ENCODE data around the gene IPO5.
"Not testable (repeated sequence)": the region's sequence is repeated elsewhere in the genome, so short reads cannot be mapped to it uniquely, and the experiment has no call there.

The IPO5 gene

GRCh38 chr13:98022210-98022609, 68.7 kb downstream of the IPO5 start:
- FAIRE-seq (no peak), DNase-seq (ENCODE audit: insufficient read length, low spot score) (no peak)
- TF ChIP-seq PAX5 (IDR thresholded peaks at IDR 0.05; ENCODE audit: insufficient read depth, low read length, severe bottlenecking), result no peak
- no peak for TF ChIP-seq POLR2A (IDR thresholded peaks at IDR 0.05; ENCODE audit: low read depth, low read length)
- no peak for TF ChIP-seq POLR2AphosphoS5 (IDR thresholded peaks at IDR 0.05; ENCODE audit: low read depth, low read length)
- TF ChIP-seq TAF1 (IDR thresholded peaks at IDR 0.05; ENCODE audit: low read depth, low read length), result no peak
- no peak for TF ChIP-seq POU2F2 (IDR thresholded peaks at IDR 0.05; ENCODE audit: low read depth, low read length)
- no peak for TF ChIP-seq SPI1 (IDR thresholded peaks at IDR 0.05; ENCODE audit: low read depth, low read length)

GRCh38 chr13:98025480-98026025, 72.1 kb downstream of the IPO5 start:
- FAIRE-seq, result no peak
- TF ChIP-seq POLR2AphosphoS5 (IDR thresholded peaks at IDR 0.05; ENCODE audit: low read depth, low read length) (no peak), POU2F2 (IDR thresholded peaks at IDR 0.05; ENCODE audit: low read depth, low read length) (no peak), PAX5 (IDR thresholded peaks at IDR 0.05; ENCODE audit: insufficient read depth, low read length, severe bottlenecking) (no peak), SPI1 (IDR thresholded peaks at IDR 0.05; ENCODE audit: low read depth, low read length) (no peak), POLR2A (IDR thresholded peaks at IDR 0.05; ENCODE audit: low read depth, low read length) (no peak), TAF1 (IDR thresholded peaks at IDR 0.05; ENCODE audit: low read depth, low read length) (no peak)
- DNase-seq (ENCODE audit: insufficient read length, low spot score), result no peak

- no peak for FAIRE-seq
- TF ChIP-seq SPI1 (IDR thresholded peaks at IDR 0.05; ENCODE audit: low read depth, low read length), result no peak
- DNase-seq (ENCODE audit: insufficient read length, low spot score), result no peak
Measured at GRCh38 chr13:98026457-98026857, 73.0 kb downstream of the IPO5 start.

- no peak for DNase-seq (ENCODE audit: insufficient read length, low spot score)
- FAIRE-seq, result no peak
- TF ChIP-seq TAF1 (IDR thresholded peaks at IDR 0.05; ENCODE audit: low read depth, low read length) (no peak), PAX5 (IDR thresholded peaks at IDR 0.05; ENCODE audit: insufficient read depth, low read length, severe bottlenecking) (no peak), POLR2AphosphoS5 (IDR thresholded peaks at IDR 0.05; ENCODE audit: low read depth, low read length) (no peak), POLR2A (IDR thresholded peaks at IDR 0.05; ENCODE audit: low read depth, low read length) (no peak), SPI1 (IDR thresholded peaks at IDR 0.05; ENCODE audit: low read depth, low read length) (no peak), POU2F2 (IDR thresholded peaks at IDR 0.05; ENCODE audit: low read depth, low read length) (no peak)
Measured at GRCh38 chr13:98032168-98032567, 78.7 kb downstream of the IPO5 start.

GRCh38 chr13:98033277-98034247, 80.1 kb downstream of the IPO5 start:
- no peak for FAIRE-seq
- DNase-seq (ENCODE audit: insufficient read length, low spot score), result no peak

GRCh38 chr13:98035373-98035772, 81.9 kb downstream of the IPO5 start:
- FAIRE-seq, result no peak
- TF ChIP-seq PAX5 (IDR thresholded peaks at IDR 0.05; ENCODE audit: insufficient read depth, low read length, severe bottlenecking) (no peak), POU2F2 (IDR thresholded peaks at IDR 0.05; ENCODE audit: low read depth, low read length) (no peak), SPI1 (IDR thresholded peaks at IDR 0.05; ENCODE audit: low read depth, low read length) (no peak), TAF1 (IDR thresholded peaks at IDR 0.05; ENCODE audit: low read depth, low read length) (no peak), POLR2A (IDR thresholded peaks at IDR 0.05; ENCODE audit: low read depth, low read length) (no peak), POLR2AphosphoS5 (IDR thresholded peaks at IDR 0.05; ENCODE audit: low read depth, low read length) (no peak)
- DNase-seq (ENCODE audit: insufficient read length, low spot score), result no peak

More at GRCh38 chr13:98033277-98034247, 80.1 kb downstream of the IPO5 start:
- TF ChIP-seq POLR2A (IDR thresholded peaks at IDR 0.05; ENCODE audit: low read depth, low read length) (no peak), SPI1 (IDR thresholded peaks at IDR 0.05; ENCODE audit: low read depth, low read length) (no peak), TAF1 (IDR thresholded peaks at IDR 0.05; ENCODE audit: low read depth, low read length) (no peak), POU2F2 (IDR thresholded peaks at IDR 0.05; ENCODE audit: low read depth, low read length) (no peak), POLR2AphosphoS5 (IDR thresholded peaks at IDR 0.05; ENCODE audit: low read depth, low read length) (no peak), PAX5 (IDR thresholded peaks at IDR 0.05; ENCODE audit: insufficient read depth, low read length, severe bottlenecking) (no peak)

- not testable (repeated sequence) for DNase-seq (ENCODE audit: insufficient read length, low spot score); FAIRE-seq
Measured at GRCh38 chr13:98036564-98037302, 83.3 kb downstream of the IPO5 start.

GRCh38 chr13:98039261-98039660, 85.8 kb downstream of the IPO5 start:
- no peak for FAIRE-seq
- DNase-seq (ENCODE audit: insufficient read length, low spot score), result no peak
- TF ChIP-seq PAX5 (IDR thresholded peaks at IDR 0.05; ENCODE audit: insufficient read depth, low read length, severe bottlenecking) (no peak), POU2F2 (IDR thresholded peaks at IDR 0.05; ENCODE audit: low read depth, low read length) (no peak), TAF1 (IDR thresholded peaks at IDR 0.05; ENCODE audit: low read depth, low read length) (no peak), SPI1 (IDR thresholded peaks at IDR 0.05; ENCODE audit: low read depth, low read length) (no peak), POLR2AphosphoS5 (IDR thresholded peaks at IDR 0.05; ENCODE audit: low read depth, low read length) (no peak), POLR2A (IDR thresholded peaks at IDR 0.05; ENCODE audit: low read depth, low read length) (no peak)

GRCh38 chr13:98039964-98040363, 86.5 kb downstream of the IPO5 start:
- no peak for TF ChIP-seq PAX5 (IDR thresholded peaks at IDR 0.05; ENCODE audit: insufficient read depth, low read length, severe bottlenecking)
- TF ChIP-seq POU2F2 (IDR thresholded peaks at IDR 0.05; ENCODE audit: low read depth, low read length), result no peak
- TF ChIP-seq SPI1 (IDR thresholded peaks at IDR 0.05; ENCODE audit: low read depth, low read length), result no peak
- no peak for TF ChIP-seq POLR2A (IDR thresholded peaks at IDR 0.05; ENCODE audit: low read depth, low read length)
- no peak for TF ChIP-seq POLR2AphosphoS5 (IDR thresholded peaks at IDR 0.05; ENCODE audit: low read depth, low read length)
- TF ChIP-seq TAF1 (IDR thresholded peaks at IDR 0.05; ENCODE audit: low read depth, low read length), result no peak
- no peak for FAIRE-seq
- DNase-seq (ENCODE audit: insufficient read length, low spot score), result no peak
